C4-2B (cell line): ENCODE measurements around the gene SELENOK.

Experiments used
- ZFX ChIP-seq: fragments of 450-650 bp; IDR thresholded peaks from 2 replicates; pipeline ENCODE4 v1.6.1; 2017
- TF ChIP-seq, protein P1 (sequence below): fragments of 450-650 bp; conservative IDR thresholded peaks from 2 replicates; pipeline ENCODE4 v1.5.1; 2017; ENCODE audit warnings: mild to moderate bottlenecking

DNA sequence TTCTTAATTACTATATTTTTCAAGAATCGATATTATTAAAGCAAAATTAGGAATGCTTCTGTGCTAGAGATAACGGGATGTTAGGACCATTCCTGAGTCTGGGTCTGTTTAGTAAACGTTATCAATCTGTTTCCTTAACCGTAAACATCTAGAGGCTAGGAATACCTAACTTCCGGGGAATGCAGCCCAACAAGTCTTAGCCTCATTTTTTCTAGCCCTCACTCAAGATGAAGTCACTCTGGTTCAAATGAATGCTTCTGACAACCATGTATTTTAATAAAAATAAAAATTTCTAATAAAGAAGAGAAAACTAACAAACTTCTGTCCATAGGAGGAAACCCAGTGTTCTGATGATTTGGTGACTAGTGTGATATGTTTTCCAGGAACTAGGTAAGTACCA, 11.1 kb upstream of the SELENOK start:
- TF ChIP-seq, protein P1, sequence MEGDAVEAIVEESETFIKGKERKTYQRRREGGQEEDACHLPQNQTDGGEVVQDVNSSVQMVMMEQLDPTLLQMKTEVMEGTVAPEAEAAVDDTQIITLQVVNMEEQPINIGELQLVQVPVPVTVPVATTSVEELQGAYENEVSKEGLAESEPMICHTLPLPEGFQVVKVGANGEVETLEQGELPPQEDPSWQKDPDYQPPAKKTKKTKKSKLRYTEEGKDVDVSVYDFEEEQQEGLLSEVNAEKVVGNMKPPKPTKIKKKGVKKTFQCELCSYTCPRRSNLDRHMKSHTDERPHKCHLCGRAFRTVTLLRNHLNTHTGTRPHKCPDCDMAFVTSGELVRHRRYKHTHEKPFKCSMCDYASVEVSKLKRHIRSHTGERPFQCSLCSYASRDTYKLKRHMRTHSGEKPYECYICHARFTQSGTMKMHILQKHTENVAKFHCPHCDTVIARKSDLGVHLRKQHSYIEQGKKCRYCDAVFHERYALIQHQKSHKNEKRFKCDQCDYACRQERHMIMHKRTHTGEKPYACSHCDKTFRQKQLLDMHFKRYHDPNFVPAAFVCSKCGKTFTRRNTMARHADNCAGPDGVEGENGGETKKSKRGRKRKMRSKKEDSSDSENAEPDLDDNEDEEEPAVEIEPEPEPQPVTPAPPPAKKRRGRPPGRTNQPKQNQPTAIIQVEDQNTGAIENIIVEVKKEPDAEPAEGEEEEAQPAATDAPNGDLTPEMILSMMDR: no peak
- TF ChIP-seq ZFX: no peak
